ENCODE measurements around the gene IRGQ.
"Not testable (repeated sequence)": the region's sequence is repeated elsewhere in the genome, so short reads cannot be mapped to it uniquely, and the experiment has no call there.

IRGQ gene

DNA sequence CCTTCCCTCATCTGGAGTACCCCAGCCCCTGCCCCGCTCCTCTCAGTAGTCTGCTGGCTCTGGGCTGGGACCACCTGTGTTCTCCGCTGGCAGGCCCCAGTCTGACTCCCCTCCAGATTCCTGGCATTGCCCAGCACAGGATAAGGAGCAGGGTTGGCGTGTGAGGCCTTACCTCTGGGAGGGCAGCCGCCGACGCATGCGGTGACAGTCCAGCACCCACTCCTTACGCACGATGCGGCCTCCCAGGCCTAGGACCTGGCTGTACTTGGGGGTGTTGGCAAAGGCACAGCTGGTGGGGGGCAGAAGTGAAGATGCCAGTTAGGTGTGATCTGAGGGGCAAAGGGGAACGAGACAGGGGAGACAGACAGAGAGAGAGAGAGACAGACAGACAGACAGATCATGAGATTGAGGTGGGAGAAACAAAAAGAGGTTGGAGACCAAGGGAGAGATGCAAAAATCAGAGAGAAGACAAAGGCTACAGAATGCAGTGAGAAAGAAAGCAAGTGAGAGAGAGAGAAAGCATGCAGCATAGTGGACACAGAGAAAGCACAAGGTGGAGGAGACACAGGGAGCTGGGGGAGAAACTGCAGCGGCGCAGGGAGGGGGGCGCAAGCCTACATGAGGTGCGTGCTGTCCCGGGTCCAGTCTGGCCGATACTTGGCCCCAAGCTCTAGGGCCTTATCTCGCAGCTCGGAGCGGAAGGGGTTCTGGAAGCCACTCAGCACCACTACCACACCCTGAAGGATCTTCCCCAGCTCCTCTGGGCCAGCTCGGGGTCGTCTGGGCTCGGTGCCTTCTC lies 44.3 kb downstream of the IRGQ start:
- TF ChIP-seq, protein P1, sequence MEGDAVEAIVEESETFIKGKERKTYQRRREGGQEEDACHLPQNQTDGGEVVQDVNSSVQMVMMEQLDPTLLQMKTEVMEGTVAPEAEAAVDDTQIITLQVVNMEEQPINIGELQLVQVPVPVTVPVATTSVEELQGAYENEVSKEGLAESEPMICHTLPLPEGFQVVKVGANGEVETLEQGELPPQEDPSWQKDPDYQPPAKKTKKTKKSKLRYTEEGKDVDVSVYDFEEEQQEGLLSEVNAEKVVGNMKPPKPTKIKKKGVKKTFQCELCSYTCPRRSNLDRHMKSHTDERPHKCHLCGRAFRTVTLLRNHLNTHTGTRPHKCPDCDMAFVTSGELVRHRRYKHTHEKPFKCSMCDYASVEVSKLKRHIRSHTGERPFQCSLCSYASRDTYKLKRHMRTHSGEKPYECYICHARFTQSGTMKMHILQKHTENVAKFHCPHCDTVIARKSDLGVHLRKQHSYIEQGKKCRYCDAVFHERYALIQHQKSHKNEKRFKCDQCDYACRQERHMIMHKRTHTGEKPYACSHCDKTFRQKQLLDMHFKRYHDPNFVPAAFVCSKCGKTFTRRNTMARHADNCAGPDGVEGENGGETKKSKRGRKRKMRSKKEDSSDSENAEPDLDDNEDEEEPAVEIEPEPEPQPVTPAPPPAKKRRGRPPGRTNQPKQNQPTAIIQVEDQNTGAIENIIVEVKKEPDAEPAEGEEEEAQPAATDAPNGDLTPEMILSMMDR (conservative IDR thresholded peaks at IDR 0.05) = no peak
- no peak for TF ChIP-seq ZFX (IDR thresholded peaks at IDR 0.05)
- no peak overlapping the region for H3K27ac ChIP-seq

DNA sequence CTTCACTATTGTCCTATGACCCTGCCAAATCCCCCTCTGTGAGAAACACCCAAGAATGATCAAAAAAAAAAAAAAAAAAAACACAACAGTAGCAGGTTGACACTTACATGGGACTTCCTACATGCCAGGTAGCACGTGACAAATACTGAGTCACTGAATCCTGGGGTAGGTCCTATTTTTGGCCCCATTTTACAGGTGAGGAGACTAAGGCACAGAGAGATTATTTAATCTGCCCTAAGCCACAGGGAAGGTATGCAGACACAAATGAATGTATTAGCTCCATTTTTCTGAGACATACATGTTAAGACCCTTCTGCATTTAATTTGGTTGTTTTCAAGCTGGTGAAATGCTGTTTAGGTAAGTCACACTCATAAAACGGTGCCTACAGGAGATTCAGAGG lies 47.2 kb downstream of the IRGQ start:
- no peak overlapping the region for H3K27ac ChIP-seq
- TF ChIP-seq ZFX (IDR thresholded peaks at IDR 0.05) = no peak
- TF ChIP-seq, protein P1 (conservative IDR thresholded peaks at IDR 0.05) = no peak

DNA sequence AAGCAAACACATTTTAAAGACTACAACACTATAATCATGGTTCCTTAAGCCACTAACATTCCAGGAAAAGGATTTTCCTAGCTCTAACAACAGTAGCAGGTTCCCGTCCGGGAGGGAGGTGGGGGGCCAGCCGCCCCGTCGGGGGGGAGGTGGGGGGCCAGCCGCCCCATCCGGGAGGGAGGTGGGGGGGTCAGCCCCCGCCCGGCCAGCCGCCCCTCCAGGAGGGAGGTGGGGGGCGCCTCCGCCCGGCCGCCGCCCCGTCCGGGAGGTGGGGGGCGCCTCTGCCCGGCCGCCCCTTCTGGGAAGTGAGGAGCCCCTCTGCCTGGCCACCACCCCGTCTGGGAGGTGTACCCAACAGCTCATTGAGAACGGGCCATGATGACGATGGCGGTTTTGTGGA lies 48.0 kb downstream of the IRGQ start:
- H3K27ac ChIP-seq = not testable (repeated sequence)

DNA sequence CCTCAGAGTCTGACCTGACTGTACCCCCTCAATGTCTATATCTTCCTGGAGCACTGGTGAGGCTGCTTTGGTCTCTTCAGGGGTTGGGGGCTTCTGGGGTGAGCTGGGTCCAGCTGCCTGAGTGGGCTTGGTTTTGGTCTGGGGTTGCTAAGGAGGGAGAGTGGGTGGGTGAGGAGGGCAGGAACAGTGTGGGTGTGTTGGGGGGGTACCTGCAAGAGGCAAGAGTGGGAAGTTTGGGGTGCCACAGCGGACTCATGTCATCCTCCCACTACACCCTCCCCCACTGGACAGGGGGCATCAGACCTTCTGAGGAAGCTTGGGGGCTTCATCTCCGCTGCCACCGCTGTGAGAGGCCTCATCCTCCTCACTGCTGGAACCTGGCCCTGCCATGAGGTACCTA lies 49.4 kb downstream of the IRGQ start:
- TF ChIP-seq, protein P1 (conservative IDR thresholded peaks at IDR 0.05) = no peak
- no peak for TF ChIP-seq ZFX (IDR thresholded peaks at IDR 0.05)
- H3K27ac ChIP-seq = no peak overlapping the region

DNA sequence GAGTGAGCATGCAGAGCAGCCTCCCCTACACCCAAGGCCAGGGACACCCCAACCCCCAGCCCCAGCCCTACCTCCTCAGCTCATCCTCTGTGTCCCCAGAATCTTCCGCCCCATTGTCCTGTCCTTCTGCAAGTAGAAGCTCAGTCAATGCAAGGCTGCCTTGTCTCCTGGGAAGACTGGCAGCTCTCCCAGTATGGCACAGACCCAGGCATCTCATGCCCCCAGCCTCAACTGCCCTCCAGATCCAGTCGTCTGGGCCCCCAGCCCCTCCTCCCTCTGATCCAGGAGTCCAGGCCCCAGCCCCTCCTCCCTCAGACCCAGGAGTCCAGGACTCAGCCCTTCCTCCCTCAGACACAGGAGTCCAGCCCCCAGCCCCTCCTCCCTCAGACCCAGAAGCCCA lies 50.0 kb downstream of the IRGQ start:
- no peak for TF ChIP-seq ZFX (IDR thresholded peaks at IDR 0.05)
- TF ChIP-seq, protein P1 (conservative IDR thresholded peaks at IDR 0.05) = no peak
- no peak overlapping the region for H3K27ac ChIP-seq

DNA sequence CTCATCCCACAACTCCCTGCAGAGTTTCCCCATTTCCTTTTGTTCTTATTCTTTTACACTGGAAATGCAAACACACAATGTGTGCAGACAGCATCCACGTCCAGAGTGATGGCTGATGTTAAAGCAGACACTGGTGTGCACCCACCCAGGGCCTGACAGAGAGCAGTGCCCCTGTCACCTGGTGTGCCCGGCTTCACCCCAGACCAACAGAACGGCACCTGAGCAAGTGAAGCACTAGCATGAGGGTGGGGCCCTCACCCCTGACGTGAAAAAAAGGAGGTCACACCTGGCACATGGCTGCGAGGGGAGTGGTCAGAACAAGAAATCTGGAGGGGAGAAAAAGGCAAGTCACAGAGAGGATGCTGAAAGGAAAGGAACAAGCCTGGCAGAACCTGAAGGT lies 50.7 kb downstream of the IRGQ start:
- H3K27ac ChIP-seq = no peak overlapping the region
- TF ChIP-seq ZFX (IDR thresholded peaks at IDR 0.05) = no peak
- TF ChIP-seq, protein P1 (conservative IDR thresholded peaks at IDR 0.05) = no peak

DNA sequence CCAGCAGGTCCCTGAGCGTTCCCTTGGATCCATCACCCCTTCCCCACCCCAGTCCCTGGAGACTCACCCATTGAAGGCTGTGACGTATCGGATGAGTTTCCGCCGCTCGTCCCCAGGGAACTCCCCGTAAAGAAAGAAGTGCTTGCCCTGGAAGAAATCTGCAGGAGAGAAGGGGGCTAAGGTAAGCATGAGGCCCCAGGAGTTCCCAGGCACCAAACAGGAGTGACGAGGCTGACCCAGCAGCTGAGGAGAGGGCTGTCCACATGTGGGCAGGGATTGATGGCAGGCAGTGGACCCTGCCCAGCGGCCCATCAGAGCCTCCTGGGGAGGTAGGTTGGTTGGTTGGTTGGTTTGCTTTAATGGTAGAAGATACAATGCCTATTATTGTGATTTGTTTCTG lies 51.9 kb downstream of the IRGQ start:
- H3K27ac ChIP-seq = no peak overlapping the region
- TF ChIP-seq ZFX (IDR thresholded peaks at IDR 0.05) = no peak
- TF ChIP-seq, protein P1 (conservative IDR thresholded peaks at IDR 0.05) = no peak
